HepG2 (cell line): Measurements from ENCODE around the gene IFNAR1. TPM values are rescaled to one million over a fixed set of nuclear protein-coding genes. Genes with fewer than 3 reads are reported as not detected.
A peak's percentile ranks its signal among the peaks of the same experiment; 100 is the strongest.

Source experiments
- ATAC-seq: fragments of 200-7000 bp; cut with Tn5 transposase; 3 replicates; pipeline ENCODE4 v1.9.1; 2020; ENCODE audit warnings: mild to moderate bottlenecking, moderate library complexity
- BruUV-seq: library from RNA; stranded (reverse); fragments of 400-500 nt; replicated peaks from 2 replicates; lab custom pipeline; 2021; lab: Mats Ljungman, UMichigan
- CTCF ChIA-PET: fragments of 300-600 bp; formaldehyde crosslinking; extraction: SDS; loops from one replicate; lab custom pipeline; 2021; ENCODE audit warnings: low total read pairs, inconsistent platforms, low intra/inter-chr PET ratio; lab: Yijun Ruan, JAX
- POLR2A ChIA-PET: fragments of 350-600 bp; sonication (Branson Sonifier 250); formaldehyde crosslinking; loops from one replicate; lab custom pipeline; 2020; ENCODE audit warnings: antibody characterized with exemption, inconsistent platforms; lab: Yijun Ruan, JAX
- DNase-seq: peaks from one replicate; pipeline ENCODE4 v3.0.0-alpha.2; 2015; ENCODE audit warnings: low spot score
- FAIRE-seq: peaks from 3 replicates; lab custom pipeline; 2011; peaks lifted over from hg19 to GRCh38; lab: Jason Lieb, UNC
- H2AFZ ChIP-seq: one replicate; pipeline ENCODE4 v1.6.1; 2011; ENCODE audit warnings: low read length, inconsistent platforms
- H3K27ac ChIP-seq: fragments of 300-600 bp; 3 replicates; pipeline ENCODE4 v1.8.0; 2011; ENCODE audit warnings: mixed run types, mild to moderate bottlenecking, mixed read lengths, low read length, inconsistent platforms; ENCODE audit not compliant: insufficient read depth; ENCODE audit errors: extremely low read length
- H3K27me3 ChIP-seq, 2 experiments: fragments of 200-600 bp in 1 of 2; 2 replicates in 1 of 2; 3 replicates in 1 of 2; pipeline versions ENCODE4 v1.6.0 to v1.8.0; 2011; ENCODE audit warnings: low read length in 2 of 2, mild to moderate bottlenecking in 2 of 2, moderate library complexity in 2 of 2, inconsistent platforms in 1 of 2; ENCODE audit not compliant: insufficient read depth in 2 of 2, control insufficient read depth in 1 of 2
- H3K36me3 ChIP-seq, 2 experiments: fragments of 200-600 bp in 1 of 2; replicated peaks in 1 of 2; 2 replicates in 1 of 2; 3 replicates in 1 of 2; pipeline versions ENCODE4 v1.5.1 to v1.8.0; 2011; ENCODE audit warnings: low read length in 2 of 2, inconsistent platforms in 1 of 2; ENCODE audit not compliant: insufficient read depth in 2 of 2, control insufficient read depth in 1 of 2
- H3K4me1 ChIP-seq: 2 replicates; pipeline ENCODE4 v1.5.1; 2012; ENCODE audit warnings: low read length, inconsistent platforms; ENCODE audit not compliant: insufficient read depth
- H3K4me2 ChIP-seq: 2 replicates; pipeline ENCODE4 v1.6.0; 2011; ENCODE audit warnings: low read depth, low read length, inconsistent platforms
- H3K4me3 ChIP-seq, 3 experiments: fragments of 200-600 bp in 1 of 3; sonication (generic), shearing (Covaris generic) in 1 of 3; replicated peaks in 1 of 3; 2 replicates each; pipeline ENCODE4 v1.5.1; 2011 to 2016; ENCODE audit warnings: low read length in 3 of 3, inconsistent platforms in 2 of 3, low read depth in 2 of 3, mild to moderate bottlenecking in 2 of 3, control low read depth in 1 of 3, mixed read lengths in 1 of 3; ENCODE audit not compliant: insufficient read depth in 1 of 3
- H3K79me2 ChIP-seq: one replicate; pipeline ENCODE4 v1.6.1; 2011; ENCODE audit warnings: low read length, inconsistent platforms; ENCODE audit not compliant: insufficient read depth
- H3K9ac ChIP-seq: 2 replicates; pipeline ENCODE4 v1.6.0; 2011; ENCODE audit warnings: mild to moderate bottlenecking, low read depth, low read length, inconsistent platforms; ENCODE audit not compliant: insufficient read depth
- H3K9me3 ChIP-seq: 2 replicates; pipeline ENCODE4 v1.5.1; 2012; ENCODE audit warnings: mild to moderate bottlenecking, low read length
- H4K20me1 ChIP-seq: 2 replicates; pipeline ENCODE4 v1.6.0; 2011; ENCODE audit warnings: inconsistent platforms, mild to moderate bottlenecking, low read length, moderate library complexity; ENCODE audit not compliant: insufficient read depth
- FOSL1 ChIP-seq: sonication (generic); formaldehyde crosslinking; IDR thresholded peaks from 2 replicates; pipeline ENCODE4 v1.9.0; 2021; ENCODE audit warnings: missing genetic modification reagents, borderline replicate concordance
- FOXA3 ChIP-seq: IDR thresholded peaks from 2 replicates; pipeline ENCODE4 v1.6.1; 2016; ENCODE audit warnings: missing genetic modification reagents, missing compliant biosample characterization
- HNRNPUL1 ChIP-seq: fragments of 200-400 bp; formaldehyde crosslinking; IDR thresholded peaks from 2 replicates; pipeline ENCODE4 v1.6.1; 2017; ENCODE audit warnings: low read depth, mild to moderate bottlenecking, low read length, moderate library complexity
- MTA3 ChIP-seq: sonication (generic); formaldehyde crosslinking; IDR thresholded peaks from 2 replicates; pipeline ENCODE4 v1.4.0; 2020; ENCODE audit warnings: missing genetic modification reagents
- POLR2AphosphoS2 ChIP-seq: IDR thresholded peaks from 2 replicates; pipeline ENCODE4 v1.6.1; 2011; ENCODE audit warnings: low read depth, low read length, improper control_type of control experiment
- PRMT3 ChIP-seq: sonication (generic); formaldehyde crosslinking; IDR thresholded peaks from 2 replicates; pipeline ENCODE4 v1.8.1; 2022; ENCODE audit warnings: low read depth, mild to moderate bottlenecking, moderate library complexity, missing genetic modification reagents, borderline replicate concordance
- RNF2 ChIP-seq: fragments of 450-650 bp; conservative IDR thresholded peaks from 2 replicates; pipeline ENCODE4 v1.6.1; 2016; ENCODE audit warnings: low read depth
- SRSF4 ChIP-seq: fragments of 200-400 bp; formaldehyde crosslinking; IDR thresholded peaks from one replicate; pipeline ENCODE4 v1.6.1; 2018; ENCODE audit warnings: mild to moderate bottlenecking, low read depth, low read length, moderate library complexity; ENCODE audit not compliant: poor library complexity, severe bottlenecking
- ZFX ChIP-seq: sonication (generic); formaldehyde crosslinking; IDR thresholded peaks from 2 replicates; pipeline ENCODE4 v1.4.0; 2020; ENCODE audit warnings: mild to moderate bottlenecking, low read depth, missing genetic modification reagents, moderate library complexity
- ZNF256 ChIP-seq: sonication (generic); formaldehyde crosslinking; conservative IDR thresholded peaks from 2 replicates; pipeline ENCODE4 v1.4.0; 2020; ENCODE audit warnings: missing genetic modification reagents
- ZNF274 ChIP-seq: sonication (generic); formaldehyde crosslinking; IDR thresholded peaks from 2 replicates; pipeline ENCODE4 v1.5.1; 2020; ENCODE audit warnings: mild to moderate bottlenecking, missing genetic modification reagents
- ZNF510 ChIP-seq: sonication (generic); formaldehyde crosslinking; IDR thresholded peaks from 2 replicates; pipeline ENCODE4 v1.4.0; 2020; ENCODE audit warnings: low read depth, mild to moderate bottlenecking, missing genetic modification reagents
- ZNF747 ChIP-seq: sonication (generic); formaldehyde crosslinking; IDR thresholded peaks from 2 replicates; pipeline ENCODE4 v1.8.1; 2023; ENCODE audit warnings: missing genetic modification reagents, mild to moderate bottlenecking, borderline replicate concordance
- ZNF768 ChIP-seq: sonication (generic); formaldehyde crosslinking; IDR thresholded peaks from 2 replicates; pipeline ENCODE4 v1.4.0; 2020; ENCODE audit warnings: missing genetic modification reagents
- ZNF773 ChIP-seq: sonication (generic); formaldehyde crosslinking; IDR thresholded peaks from 2 replicates; pipeline ENCODE4 v1.4.0; 2020; ENCODE audit warnings: missing genetic modification reagents, borderline replicate concordance
- ZSCAN25 ChIP-seq: sonication (generic); formaldehyde crosslinking; IDR thresholded peaks from 2 replicates; pipeline ENCODE4 v1.8.0; 2022; ENCODE audit warnings: mild to moderate bottlenecking, missing genetic modification reagents
- WGBS: methylation state at CpG from one replicate; pipeline ENCODE4 v1.1.6; 2017; ENCODE audit warnings: low lambda C conversion rate; 5-methylcytosine and 5-hydroxymethylcytosine counted together
- in situ Hi-C: cut with HindIII; loops from 2 replicates; pipeline ENCODE4 v1.10.0; 2017; ENCODE audit warnings: low pct_unique_long_range_greater_than_20kb; ENCODE audit not compliant: extremely low pct_ligation_motif_present
- intact Hi-C: fragments of 100-400 bp; cut with micrococcal nuclease; formaldehyde crosslinking; loops from one replicate; pipeline ENCODE4 v1.10.0; 2022; ENCODE audit not compliant: unreplicated experiment
- polyA plus RNA-seq, 8 experiments: library from polyadenylated mRNA; depleted of rRNA in 3 of 8; stranded (reverse) in 7 of 8; unstranded in 1 of 8; fragments of >200 nt; fragmentation: Illumina TruSeq in 4 of 8; extraction: Trizol in 4 of 8; gene quantifications; 2 replicates each; pipeline versions ENCODE4 v1.2.1 to v1.2.3, GENCODE V29; 2011 to 2016; ENCODE audit warnings: low read depth in 4 of 8, missing spikeins in 1 of 8, mixed read lengths in 1 of 8; ENCODE audit not compliant: insufficient read depth in 1 of 8
- total RNA-seq, 5 experiments: library from RNA; depleted of rRNA; stranded (reverse); fragments of >200 nt; fragmentation: Illumina TruSeq; extraction: Trizol; gene quantifications; 2 replicates each; pipeline ENCODE4 v1.2.3, GENCODE V29; 2016; ENCODE audit warnings: low read depth in 1 of 5
- TF ChIP-seq, protein P1 (sequence below): sonication (generic); formaldehyde crosslinking; IDR thresholded peaks from 2 replicates; pipeline ENCODE4 v1.4.0; 2020; ENCODE audit warnings: mild to moderate bottlenecking, missing genetic modification reagents
- TF ChIP-seq, protein P2 (sequence below): sonication (generic); formaldehyde crosslinking; IDR thresholded peaks from 2 replicates; pipeline ENCODE4 v1.5.0; 2020; ENCODE audit warnings: missing genetic modification reagents
- TF ChIP-seq, protein P3 (sequence below): sonication (generic); formaldehyde crosslinking; IDR thresholded peaks from 2 replicates; pipeline ENCODE4 v1.4.0; 2020; ENCODE audit warnings: low read depth, mild to moderate bottlenecking, missing genetic modification reagents
- TF ChIP-seq, protein P4 (sequence below): sonication (generic); formaldehyde crosslinking; IDR thresholded peaks from 2 replicates; pipeline ENCODE4 v1.4.0; 2020; ENCODE audit warnings: missing genetic modification reagents

IFNAR1 gene
- total and polyA plus RNA-seq, 2 of the 13 experiments (the other 11 are each of a cell fraction or from before 2014, with no cell fraction given), result 6.7 to 9.3 TPM

DNA sequence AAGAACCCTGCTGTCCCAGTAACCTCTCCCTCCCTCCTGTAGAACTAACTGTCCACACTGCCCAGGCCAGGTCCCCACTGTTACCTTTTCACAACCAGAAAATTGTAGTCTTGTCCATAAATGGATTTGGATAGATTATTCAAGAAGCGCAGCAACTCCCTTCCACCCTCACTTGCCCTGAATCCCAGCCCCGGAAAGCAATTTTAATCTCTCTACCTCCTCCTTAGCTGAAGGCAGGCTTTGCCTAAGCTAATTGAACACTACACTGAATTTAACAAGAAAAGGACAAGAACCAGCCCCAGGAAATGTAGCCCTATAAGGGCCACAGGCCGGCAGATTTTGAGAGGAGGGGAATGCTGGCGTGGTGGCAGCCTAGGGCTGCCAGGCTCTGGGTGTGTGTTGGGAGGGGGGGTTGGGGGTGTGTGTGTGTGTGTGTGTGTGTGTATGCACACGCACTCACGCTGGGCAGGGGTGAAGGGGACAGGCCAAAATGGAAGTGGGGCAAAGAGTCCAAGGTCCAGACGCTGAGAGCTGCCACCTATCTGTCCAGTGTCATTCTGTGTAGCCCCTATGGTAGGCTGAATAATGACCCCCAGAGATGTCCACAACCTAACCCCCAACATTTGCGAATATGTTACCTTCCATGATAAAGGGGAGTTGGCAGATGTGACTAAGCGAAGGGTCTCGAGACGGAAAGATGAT lies 67.7 kb downstream of the IFNAR1 start (continued):
- TF ChIP-seq FOSL1 (CRISPR knock-in tag) (no peak), FOXA3 (CRISPR knock-in tag) (no peak), ZSCAN25 (CRISPR knock-in tag) (peak; percentile 72; the same call in 1 of the 2 replicates), RNF2 (no peak)
- TF ChIP-seq, protein P1, sequence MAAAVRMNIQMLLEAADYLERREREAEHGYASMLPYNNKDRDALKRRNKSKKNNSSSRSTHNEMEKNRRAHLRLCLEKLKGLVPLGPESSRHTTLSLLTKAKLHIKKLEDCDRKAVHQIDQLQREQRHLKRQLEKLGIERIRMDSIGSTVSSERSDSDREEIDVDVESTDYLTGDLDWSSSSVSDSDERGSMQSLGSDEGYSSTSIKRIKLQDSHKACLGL (CRISPR knock-in tag), result no peak
- TF ChIP-seq, protein P2, sequence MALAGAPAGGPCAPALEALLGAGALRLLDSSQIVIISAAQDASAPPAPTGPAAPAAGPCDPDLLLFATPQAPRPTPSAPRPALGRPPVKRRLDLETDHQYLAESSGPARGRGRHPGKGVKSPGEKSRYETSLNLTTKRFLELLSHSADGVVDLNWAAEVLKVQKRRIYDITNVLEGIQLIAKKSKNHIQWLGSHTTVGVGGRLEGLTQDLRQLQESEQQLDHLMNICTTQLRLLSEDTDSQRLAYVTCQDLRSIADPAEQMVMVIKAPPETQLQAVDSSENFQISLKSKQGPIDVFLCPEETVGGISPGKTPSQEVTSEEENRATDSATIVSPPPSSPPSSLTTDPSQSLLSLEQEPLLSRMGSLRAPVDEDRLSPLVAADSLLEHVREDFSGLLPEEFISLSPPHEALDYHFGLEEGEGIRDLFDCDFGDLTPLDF, result no peak

GRCh38 chr21:33393348-33393747 lies 68.6 kb downstream of the IFNAR1 start:
- WGBS, result 31% methylated on average over 5 of the region's 5 CpGs
- H3K9me3 ChIP-seq, result no peaks in the 10 kb centered on the region
- in situ Hi-C loops (no loop called here), intact Hi-C loops (no loop called here)
- H3K4me3 ChIP-seq, result no peak overlapping the region
- BruUV-seq, result no TSS peak
- FAIRE-seq (no peak), ATAC-seq (no peak), DNase-seq (no peak)
- H3K36me3 ChIP-seq, result no peaks in the 10 kb centered on the region
- peaks cover 48% of the 10 kb centered on the region for H3K4me1 ChIP-seq
- H3K27me3 ChIP-seq, result no peaks in the 10 kb centered on the region
- no peak overlapping the region for H2AFZ ChIP-seq
- H3K9ac ChIP-seq, result no peak overlapping the region
- ChIA-PET POLR2A (no interaction called here), CTCF (no interaction called here)
- no peak overlapping the region for H3K27ac ChIP-seq
- TF ChIP-seq ZNF773 (no peak), PRMT3 (CRISPR knock-in tag) (no peak), POLR2AphosphoS2 (no peak), SRSF4 (no peak), ZFX (CRISPR knock-in tag) (no peak), ZNF747 (CRISPR knock-in tag) (no peak), HNRNPUL1 (no peak), ZNF768 (no peak), ZNF510 (CRISPR knock-in tag) (no peak), ZNF274 (CRISPR knock-in tag) (no peak), ZNF256 (CRISPR knock-in tag) (no peak), MTA3 (CRISPR knock-in tag) (no peak)
- TF ChIP-seq, protein P3, sequence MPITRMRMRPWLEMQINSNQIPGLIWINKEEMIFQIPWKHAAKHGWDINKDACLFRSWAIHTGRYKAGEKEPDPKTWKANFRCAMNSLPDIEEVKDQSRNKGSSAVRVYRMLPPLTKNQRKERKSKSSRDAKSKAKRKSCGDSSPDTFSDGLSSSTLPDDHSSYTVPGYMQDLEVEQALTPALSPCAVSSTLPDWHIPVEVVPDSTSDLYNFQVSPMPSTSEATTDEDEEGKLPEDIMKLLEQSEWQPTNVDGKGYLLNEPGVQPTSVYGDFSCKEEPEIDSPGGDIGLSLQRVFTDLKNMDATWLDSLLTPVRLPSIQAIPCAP (CRISPR knock-in tag), result no peak
- TF ChIP-seq, protein P4, sequence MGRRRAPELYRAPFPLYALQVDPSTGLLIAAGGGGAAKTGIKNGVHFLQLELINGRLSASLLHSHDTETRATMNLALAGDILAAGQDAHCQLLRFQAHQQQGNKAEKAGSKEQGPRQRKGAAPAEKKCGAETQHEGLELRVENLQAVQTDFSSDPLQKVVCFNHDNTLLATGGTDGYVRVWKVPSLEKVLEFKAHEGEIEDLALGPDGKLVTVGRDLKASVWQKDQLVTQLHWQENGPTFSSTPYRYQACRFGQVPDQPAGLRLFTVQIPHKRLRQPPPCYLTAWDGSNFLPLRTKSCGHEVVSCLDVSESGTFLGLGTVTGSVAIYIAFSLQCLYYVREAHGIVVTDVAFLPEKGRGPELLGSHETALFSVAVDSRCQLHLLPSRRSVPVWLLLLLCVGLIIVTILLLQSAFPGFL, result no peak
- H3K4me2 ChIP-seq, result peak overlapping the region; percentile 27; the same call in 1 of the 2 replicates
- no peaks in the 10 kb centered on the region for H3K79me2 ChIP-seq
- H4K20me1 ChIP-seq, result no peaks in the 10 kb centered on the region
